Omental fat pad (tissue), 4 donors: ENCODE data around the gene LYPD1. TPM values are rescaled to one million over a fixed set of nuclear protein-coding genes. Genes with fewer than 3 reads are reported as not detected.

ENCODE experiments used
- ATAC-seq: fragments of 150-250 bp; one replicate; pipeline ENCODE4 v1.9.1; 2016; ENCODE audit warnings: mild to moderate bottlenecking, moderate library complexity; ENCODE audit not compliant: low FRiP score
- DNase-seq: peaks from one replicate; pipeline ENCODE4 v3.0.0-alpha.2; 2019; ENCODE audit warnings: low spot score
- total RNA-seq, 4 donors: library from RNA; depleted of rRNA; stranded (reverse); fragments of >200 nt; gene quantifications; one replicate each; pipeline ENCODE4 v1.1.0, GENCODE V29; 2016
- TF ChIP-seq, protein P1 (sequence below), 3 donors: fragments of 450-650 bp; IDR thresholded peaks; one replicate each; pipeline ENCODE4 v1.5.1; 2016 to 2017; ENCODE audit warnings: antibody characterized with exemption in 3 of 3, mild to moderate bottlenecking in 3 of 3, moderate library complexity in 2 of 3

Gene LYPD1
- total RNA-seq, 4 donors from 2014 or later: 0.48 TPM; not detected in 3

DNA sequence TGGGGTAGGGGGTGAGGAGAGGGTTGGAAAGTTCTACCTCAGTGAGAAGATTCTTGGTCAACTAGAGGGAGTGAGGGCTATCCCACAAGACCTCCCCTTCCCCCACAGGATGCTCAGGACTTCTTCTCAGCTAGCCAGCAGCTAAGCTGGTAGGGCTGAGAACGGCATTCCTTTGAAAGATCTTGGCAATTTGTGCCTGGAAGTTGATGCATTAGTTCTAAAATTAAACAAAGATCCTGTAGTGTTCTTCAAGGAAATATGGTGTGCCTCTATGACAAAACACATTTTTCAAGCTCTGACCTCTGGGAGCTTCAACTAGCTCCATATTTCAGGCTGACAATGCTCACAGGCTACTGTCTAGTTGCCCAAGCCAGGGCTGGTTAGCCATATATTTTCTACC lies 2.3 kb downstream of the LYPD1 start:
- no peak for ATAC-seq
- no peak for DNase-seq

DNA sequence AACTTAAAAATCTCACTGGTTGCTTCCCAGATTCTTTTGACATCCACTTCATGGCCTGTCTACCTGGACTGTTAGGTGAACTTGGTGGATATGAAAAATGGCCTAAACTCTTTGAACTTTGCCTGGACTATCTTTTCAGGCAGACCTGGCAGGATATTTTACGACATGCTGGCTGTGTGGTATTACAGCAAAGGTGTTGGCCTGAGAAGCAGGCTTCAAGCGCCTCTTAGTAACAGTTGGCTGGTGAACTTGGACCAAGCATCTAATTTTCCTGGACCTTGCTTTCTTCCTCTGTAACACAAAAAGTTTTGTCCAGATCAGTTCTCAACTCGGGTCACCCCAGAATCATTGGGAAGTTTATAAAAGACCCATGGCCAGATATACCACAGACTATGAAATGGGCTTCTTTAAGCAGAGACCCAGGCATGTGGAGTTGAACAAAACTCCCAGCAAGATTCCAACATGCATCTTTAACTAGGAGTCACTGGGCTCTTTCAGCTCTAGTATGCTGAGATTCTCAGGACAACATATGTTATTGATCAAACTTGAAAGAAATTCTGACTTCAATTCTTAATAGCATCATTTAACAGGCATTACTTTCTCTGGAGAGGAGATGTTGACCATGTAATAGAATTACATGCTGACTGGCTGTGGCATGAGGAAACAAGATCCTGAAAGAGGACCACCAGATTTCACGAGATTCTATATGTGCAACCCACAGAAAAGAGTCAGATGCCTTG lies 4.4 kb downstream of the LYPD1 start:
- TF ChIP-seq, protein P1, sequence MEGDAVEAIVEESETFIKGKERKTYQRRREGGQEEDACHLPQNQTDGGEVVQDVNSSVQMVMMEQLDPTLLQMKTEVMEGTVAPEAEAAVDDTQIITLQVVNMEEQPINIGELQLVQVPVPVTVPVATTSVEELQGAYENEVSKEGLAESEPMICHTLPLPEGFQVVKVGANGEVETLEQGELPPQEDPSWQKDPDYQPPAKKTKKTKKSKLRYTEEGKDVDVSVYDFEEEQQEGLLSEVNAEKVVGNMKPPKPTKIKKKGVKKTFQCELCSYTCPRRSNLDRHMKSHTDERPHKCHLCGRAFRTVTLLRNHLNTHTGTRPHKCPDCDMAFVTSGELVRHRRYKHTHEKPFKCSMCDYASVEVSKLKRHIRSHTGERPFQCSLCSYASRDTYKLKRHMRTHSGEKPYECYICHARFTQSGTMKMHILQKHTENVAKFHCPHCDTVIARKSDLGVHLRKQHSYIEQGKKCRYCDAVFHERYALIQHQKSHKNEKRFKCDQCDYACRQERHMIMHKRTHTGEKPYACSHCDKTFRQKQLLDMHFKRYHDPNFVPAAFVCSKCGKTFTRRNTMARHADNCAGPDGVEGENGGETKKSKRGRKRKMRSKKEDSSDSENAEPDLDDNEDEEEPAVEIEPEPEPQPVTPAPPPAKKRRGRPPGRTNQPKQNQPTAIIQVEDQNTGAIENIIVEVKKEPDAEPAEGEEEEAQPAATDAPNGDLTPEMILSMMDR (IDR thresholded peaks at IDR 0.05): no peak
- ATAC-seq: no peak
- no peak for DNase-seq

More for the DNA sequence above, 2.3 kb downstream of the LYPD1 start:
- TF ChIP-seq, protein P1 (IDR thresholded peaks at IDR 0.05): no peak

DNA sequence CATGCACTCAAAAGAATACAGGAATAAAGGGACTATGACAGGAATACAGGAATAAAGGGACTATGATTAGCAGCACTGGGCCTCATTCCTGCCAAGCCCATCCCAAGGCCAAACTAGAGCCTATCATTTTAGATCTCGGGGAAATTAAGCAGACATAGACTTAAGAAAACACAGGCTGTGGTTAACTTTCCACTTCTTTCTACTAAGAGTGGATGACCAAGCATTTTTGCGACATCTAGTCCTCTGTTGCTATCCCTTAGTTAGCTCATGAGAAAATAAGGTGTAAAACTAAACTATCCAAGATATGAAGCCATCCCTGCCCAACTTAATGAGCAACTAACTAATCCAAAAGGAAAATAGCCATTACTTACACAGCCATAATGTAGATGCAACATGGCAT lies 5.9 kb downstream of the LYPD1 start:
- no peak for DNase-seq
- no peak for ATAC-seq
- TF ChIP-seq, protein P1 (IDR thresholded peaks at IDR 0.05): no peak

DNA sequence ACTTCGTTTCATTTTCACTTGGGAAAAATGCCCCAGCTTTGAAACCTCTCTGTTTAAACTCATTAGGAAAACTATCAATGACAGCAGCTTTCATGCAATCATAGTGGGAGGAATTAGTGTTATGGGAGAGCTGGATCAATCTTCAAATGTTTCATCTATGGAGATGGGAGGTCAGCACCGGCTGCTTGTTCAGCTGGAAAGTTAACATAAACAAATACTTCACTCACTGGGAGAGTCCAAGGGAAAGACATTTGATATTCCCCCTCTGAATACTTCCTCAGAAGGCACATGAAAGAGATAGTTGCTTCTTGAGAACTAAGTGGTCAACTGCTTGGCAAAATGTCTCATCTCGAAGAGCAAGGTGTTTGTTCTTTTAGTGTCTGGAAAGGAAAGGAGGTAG lies 7.3 kb downstream of the LYPD1 start:
- ATAC-seq: no peak
- no peak for DNase-seq
- TF ChIP-seq, protein P1 (IDR thresholded peaks at IDR 0.05): no peak

DNA sequence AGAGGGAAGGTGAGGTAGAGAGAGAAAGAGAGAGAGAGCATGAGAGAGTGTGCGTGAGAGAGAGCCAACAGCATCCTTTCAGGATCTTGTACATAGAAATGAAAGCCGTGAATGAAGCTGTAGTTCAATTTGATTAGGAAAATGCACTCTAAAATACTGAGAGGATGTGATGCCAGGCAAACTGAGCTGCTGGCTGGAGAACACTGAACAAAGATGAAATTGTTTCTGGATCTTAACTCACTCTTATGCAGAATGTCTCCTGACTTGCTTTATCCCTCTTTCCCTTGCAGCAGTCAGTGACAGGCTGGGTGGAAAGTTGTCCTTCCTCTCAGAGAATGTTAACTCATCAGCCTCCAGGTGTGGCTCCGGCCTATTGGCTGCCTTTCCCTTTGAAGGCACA lies 10.7 kb downstream of the LYPD1 start:
- no peak for ATAC-seq
- TF ChIP-seq, protein P1 (IDR thresholded peaks at IDR 0.05): no peak

DNA sequence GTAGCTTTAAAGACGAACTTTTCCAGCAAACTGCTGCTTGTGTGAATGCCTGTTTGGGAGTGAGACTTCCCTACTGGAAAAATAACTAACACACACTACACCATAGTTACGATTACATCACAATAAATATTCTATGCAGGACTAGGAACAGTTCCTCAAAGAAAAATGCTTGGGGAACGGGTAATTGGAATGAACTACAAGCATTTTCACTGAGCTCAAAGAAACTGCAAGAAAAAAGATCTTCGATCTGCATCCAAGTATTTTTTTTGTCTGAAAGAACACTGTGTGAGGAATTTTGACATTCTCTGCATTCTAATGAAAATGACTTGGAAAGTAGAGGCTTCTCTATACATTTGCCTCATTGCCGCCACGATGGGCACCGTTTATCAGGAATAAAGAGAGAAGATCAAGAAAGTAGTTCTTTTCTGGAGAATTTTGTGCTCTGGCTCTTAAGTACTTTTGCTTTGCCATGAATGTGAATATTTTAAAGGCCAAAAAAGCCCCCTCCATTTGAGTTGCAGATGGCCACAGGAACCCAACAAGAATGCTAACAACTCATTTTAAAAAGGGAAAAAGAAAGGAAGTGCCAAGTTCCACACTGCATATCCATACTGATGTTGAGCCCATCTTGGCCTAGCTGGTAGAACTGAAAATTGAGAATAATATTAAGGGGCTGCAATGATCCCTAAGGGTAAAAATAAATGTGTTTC lies 13.6 kb downstream of the LYPD1 start:
- ATAC-seq (no peak), DNase-seq (no peak)
- TF ChIP-seq, protein P1 (IDR thresholded peaks at IDR 0.05): no peak

More for the DNA sequence above, 10.7 kb downstream of the LYPD1 start:
- no peak for DNase-seq
